T-helper 1 cell treated with Interleukin-12 subunit alpha and Interleukin-12 subunit beta and Interleukin-4 antibody, amounts not matched to agents 30 μg/mL and 1 μg/mL, for 36 hours (primary cell): ENCODE measurements around the gene LAMA5.

Source experiments
- H3K27ac Mint-ChIP-seq: one replicate; pipeline ENCODE4 v1.8.0; 2021; ENCODE audit warnings: mild to moderate bottlenecking, mixed read lengths
- H3K27me3 Mint-ChIP-seq: one replicate; pipeline ENCODE4 v1.8.0; 2021; ENCODE audit warnings: low read depth, mixed read lengths
- H3K36me3 Mint-ChIP-seq: one replicate; pipeline ENCODE4 v1.8.0; 2021; ENCODE audit warnings: low read depth, mixed read lengths
- H3K4me1 Mint-ChIP-seq: one replicate; pipeline ENCODE4 v1.8.0; 2021; ENCODE audit warnings: low read depth, mixed read lengths
- H3K4me3 Mint-ChIP-seq: one replicate; pipeline ENCODE4 v1.8.0; 2021; ENCODE audit warnings: mild to moderate bottlenecking, moderate library complexity, mixed read lengths
- H3K9me3 Mint-ChIP-seq: one replicate; pipeline ENCODE4 v1.8.0; 2021; ENCODE audit warnings: mixed read lengths

Gene LAMA5

DNA sequence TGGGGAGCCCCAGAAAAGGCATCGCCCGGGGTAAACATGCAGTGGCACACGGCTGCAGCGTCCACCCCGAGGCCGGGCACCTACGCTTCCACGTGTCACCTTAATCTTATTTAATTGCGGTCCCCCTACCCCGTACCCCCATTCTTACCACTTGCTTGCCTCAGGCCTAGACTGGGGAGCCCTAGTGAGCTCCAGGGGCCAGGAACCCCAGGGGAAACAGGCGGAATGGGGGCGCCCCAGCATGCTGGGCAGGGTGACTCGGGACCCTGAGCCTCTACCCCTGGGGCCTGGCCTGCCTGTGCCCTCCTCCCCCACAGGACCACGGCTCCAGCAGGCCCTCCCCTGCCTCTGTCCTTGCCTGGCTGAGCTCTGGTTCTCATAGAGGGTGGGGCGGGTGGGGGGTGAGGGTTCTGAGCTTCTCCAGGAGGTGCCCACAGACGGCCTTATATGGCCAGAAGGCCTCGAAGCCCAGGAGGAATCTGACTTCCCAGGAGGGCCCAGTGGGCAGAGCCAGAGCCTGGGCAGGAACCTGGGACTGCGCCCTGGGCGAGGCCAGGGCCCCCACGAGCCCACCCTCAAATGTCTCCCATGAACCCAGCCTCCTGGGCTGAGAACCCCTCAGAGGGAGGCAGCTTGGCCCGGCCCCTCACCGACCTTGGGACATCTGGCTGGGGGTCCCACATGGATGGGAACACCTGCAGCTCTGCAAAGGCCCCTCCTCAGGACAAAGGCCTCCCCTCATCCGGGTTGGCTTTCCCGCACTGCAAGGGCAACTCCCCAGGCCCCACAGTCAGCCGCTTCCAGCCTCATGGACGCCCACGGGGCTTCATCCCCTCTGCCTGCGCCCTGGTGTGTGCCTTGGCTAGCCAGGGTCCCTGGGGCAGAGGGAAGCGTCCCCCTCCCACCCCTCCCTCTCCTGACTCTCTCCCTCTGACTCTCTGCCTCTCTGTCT lies 5.2 kb upstream of the LAMA5 start:
- Mint-ChIP-seq H3K27ac (no peak overlapping the region), H3K9me3 (no peaks in the 10 kb centered on the region)

GRCh38 chr20:62371588-62372041 lies 4.5 kb upstream of the LAMA5 start:
- Mint-ChIP-seq H3K27me3 (peaks cover 22% of the 10 kb centered on the region), H3K4me3 (no peak overlapping the region), H3K27ac (no peak overlapping the region), H3K36me3 (no peaks in the 10 kb centered on the region), H3K9me3 (no peaks in the 10 kb centered on the region), H3K4me1 (no peaks in the 10 kb centered on the region)

More for the DNA sequence above, 5.2 kb upstream of the LAMA5 start:
- H3K4me3 Mint-ChIP-seq, result no peak overlapping the region
- H3K27me3 Mint-ChIP-seq, result peaks cover 22% of the 10 kb centered on the region
- H3K36me3 Mint-ChIP-seq, result no peaks in the 10 kb centered on the region
- H3K4me1 Mint-ChIP-seq, result no peaks in the 10 kb centered on the region

- Mint-ChIP-seq H3K9me3 (no peaks in the 10 kb centered on the region), H3K4me1 (no peaks in the 10 kb centered on the region), H3K36me3 (no peaks in the 10 kb centered on the region), H3K4me3 (no peak overlapping the region), H3K27me3 (peaks cover 24% of the 10 kb centered on the region), H3K27ac (no peak overlapping the region)
Observed at GRCh38 chr20:62370807-62371587, 3.9 kb upstream of the LAMA5 start.

DNA sequence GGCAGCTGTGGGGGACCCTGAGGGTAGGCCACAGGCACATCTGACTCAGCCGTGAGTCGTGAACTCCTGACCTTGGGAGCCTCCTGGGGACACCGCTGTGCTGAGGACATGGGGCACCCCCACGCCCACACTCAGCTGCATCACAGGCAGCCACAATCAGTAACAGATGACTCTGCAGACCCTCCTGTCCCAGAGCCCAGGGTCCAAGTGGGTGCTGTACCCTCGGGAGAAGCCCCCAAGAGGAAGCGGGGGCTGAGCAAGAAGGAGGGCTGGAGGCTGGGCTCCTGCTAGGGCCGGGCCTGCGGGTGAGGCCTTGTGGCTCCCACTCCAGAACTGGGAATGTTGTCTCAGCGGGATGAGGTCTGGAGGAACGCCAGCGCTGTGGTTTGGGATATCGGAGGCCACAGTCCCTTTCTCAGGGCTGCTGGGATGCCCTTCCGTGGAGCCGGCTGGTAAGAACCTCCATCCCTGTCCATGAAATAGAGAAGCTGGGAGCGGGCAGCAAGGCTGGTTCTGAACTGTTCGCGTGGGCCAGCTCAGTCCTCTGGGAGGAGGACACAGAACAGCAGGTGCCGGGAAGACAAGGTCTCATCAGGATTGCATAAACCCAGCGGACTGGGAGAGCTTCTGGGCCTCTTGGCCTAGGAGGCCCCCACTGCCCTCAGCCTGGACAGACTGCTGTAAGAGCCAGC lies 3.1 kb upstream of the LAMA5 start:
- Mint-ChIP-seq H3K9me3 (no peaks in the 10 kb centered on the region), H3K4me3 (no peak overlapping the region), H3K4me1 (no peaks in the 10 kb centered on the region), H3K27ac (no peak overlapping the region), H3K36me3 (no peaks in the 10 kb centered on the region), H3K27me3 (peaks cover 29% of the 10 kb centered on the region)

GRCh38 chr20:62369815-62370114 lies 2.7 kb upstream of the LAMA5 start:
- Mint-ChIP-seq H3K9me3 (no peaks in the 10 kb centered on the region), H3K4me1 (no peaks in the 10 kb centered on the region), H3K36me3 (no peaks in the 10 kb centered on the region), H3K27ac (no peak overlapping the region), H3K4me3 (no peak overlapping the region), H3K27me3 (peaks cover 32% of the 10 kb centered on the region)

- Mint-ChIP-seq H3K4me1 (no peaks in the 10 kb centered on the region), H3K4me3 (no peak overlapping the region), H3K9me3 (no peaks in the 10 kb centered on the region), H3K36me3 (no peaks in the 10 kb centered on the region), H3K27me3 (peaks cover 32% of the 10 kb centered on the region), H3K27ac (no peak overlapping the region)
Observed at GRCh38 chr20:62368976-62369814, 2.1 kb upstream of the LAMA5 start.

DNA sequence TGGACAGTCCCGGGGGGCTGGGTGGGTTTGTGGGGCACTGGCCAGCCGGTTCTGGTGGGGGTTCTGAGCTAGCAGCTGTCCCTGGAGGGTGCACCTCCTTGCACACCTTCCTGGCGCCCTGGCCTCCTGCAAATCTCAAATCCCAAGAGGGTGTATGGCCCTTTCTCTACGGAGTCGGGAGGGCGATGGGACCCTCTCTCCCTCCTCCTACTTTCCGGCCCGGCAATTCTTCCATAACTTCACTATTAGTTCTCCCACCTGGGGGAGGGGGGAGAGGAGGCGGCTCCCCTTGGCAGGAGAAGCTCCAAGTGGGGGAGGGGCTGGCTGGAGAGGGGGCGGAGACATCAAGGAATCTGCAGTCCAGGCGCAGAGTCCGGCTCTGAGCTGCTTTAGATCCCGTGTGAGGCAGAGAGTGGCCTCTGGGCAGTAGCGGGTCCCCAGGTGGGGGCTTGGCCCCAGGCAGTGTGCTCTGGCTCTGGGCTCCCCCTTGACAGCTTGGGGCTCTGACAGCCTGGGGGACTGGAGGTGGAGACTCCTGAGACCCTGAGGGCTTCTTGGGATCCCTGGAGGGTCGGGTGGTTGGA lies 1.4 kb upstream of the LAMA5 start:
- Mint-ChIP-seq H3K9me3 (no peaks in the 10 kb centered on the region), H3K4me1 (no peaks in the 10 kb centered on the region), H3K4me3 (no peak overlapping the region), H3K27me3 (peaks cover 32% of the 10 kb centered on the region), H3K36me3 (no peaks in the 10 kb centered on the region), H3K27ac (no peak overlapping the region)

- H3K36me3 Mint-ChIP-seq, result no peaks in the 10 kb centered on the region
- no peaks in the 10 kb centered on the region for H3K4me1 Mint-ChIP-seq
- H3K9me3 Mint-ChIP-seq, result no peaks in the 10 kb centered on the region
- H3K27ac Mint-ChIP-seq, result no peak overlapping the region
- peak overlapping the region; percentile 31 for H3K4me3 Mint-ChIP-seq
- H3K27me3 Mint-ChIP-seq, result peaks cover 29% of the 10 kb centered on the region
Observed at GRCh38 chr20:62367633-62368391, 700 bp upstream of the LAMA5 start.

DNA sequence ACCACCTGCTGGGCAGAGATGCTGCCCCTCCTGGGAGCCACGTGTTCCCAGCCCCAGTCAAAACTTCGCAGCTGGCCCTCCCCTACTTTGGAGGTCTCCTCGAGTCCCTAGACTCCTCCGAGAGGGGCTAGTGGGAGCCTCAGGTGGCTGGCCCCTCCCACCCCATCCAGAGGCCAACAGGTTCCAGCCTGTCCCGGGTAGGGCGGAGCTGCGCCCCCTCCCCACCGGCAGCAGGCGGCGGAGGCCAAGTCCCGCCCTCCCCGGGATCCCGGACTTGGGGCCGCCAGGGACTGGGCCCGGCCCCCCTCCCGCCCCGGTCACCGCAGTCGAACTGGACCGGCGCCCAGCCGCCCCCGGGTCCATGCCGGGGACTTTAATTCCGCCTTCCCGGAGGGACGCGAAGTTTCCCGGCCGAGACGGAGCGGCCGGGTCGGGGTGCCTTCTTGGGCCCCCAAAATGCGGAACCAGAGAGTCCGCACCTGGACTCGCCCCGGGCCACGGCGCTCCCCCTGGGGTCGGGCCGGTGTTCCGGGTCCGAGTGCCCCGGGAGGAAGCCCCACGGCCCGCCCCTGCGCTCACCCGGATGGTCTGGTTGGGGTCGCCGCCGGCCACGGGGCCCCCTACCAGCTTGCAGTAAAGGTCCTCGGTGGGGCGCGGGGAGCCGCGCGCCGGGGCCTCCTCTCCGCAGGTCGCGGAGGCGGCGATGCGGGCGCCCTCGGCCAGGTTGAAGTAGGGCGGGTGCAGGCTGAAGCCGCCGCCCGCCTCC lies 559 bp downstream of the LAMA5 start:
- no peaks in the 10 kb centered on the region for H3K9me3 Mint-ChIP-seq
- no peaks in the 10 kb centered on the region for H3K36me3 Mint-ChIP-seq
- peaks cover 27% of the 10 kb centered on the region for H3K27me3 Mint-ChIP-seq
- H3K4me1 Mint-ChIP-seq, result no peaks in the 10 kb centered on the region
- no peak overlapping the region for H3K4me3 Mint-ChIP-seq
- no peak overlapping the region for H3K27ac Mint-ChIP-seq

DNA sequence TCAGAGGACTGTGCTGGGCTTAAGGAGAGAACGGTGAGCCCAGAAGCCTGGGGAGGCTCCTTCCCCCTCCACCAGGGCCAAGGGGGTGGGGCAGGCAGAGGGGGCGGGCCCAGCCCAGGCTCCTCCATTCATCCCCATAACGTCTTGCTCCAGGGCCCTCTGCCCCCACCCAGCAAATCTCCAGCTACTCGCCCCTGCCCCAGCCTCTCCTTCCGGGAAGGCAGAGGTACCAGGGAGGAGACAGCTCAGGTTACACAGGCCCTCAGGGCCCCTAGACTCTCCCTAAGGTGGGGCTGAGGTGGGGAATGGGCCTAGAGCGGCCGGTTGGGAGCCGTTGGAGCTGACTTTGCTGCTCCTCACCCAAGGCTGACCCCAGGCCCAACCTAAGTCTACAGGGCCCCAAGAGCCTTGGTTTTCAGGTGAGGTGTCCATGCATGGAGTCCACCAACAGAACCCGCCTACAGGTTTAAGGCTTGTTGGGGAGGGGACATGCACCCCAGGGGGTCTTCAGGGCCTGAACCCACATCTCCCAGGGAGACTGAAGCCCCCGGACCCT lies 1.2 kb downstream of the LAMA5 start:
- no peak overlapping the region for H3K4me3 Mint-ChIP-seq
- no peaks in the 10 kb centered on the region for H3K36me3 Mint-ChIP-seq
- peaks cover 27% of the 10 kb centered on the region for H3K27me3 Mint-ChIP-seq
- H3K27ac Mint-ChIP-seq, result no peak overlapping the region
- H3K9me3 Mint-ChIP-seq, result no peaks in the 10 kb centered on the region
- no peaks in the 10 kb centered on the region for H3K4me1 Mint-ChIP-seq

- H3K4me1 Mint-ChIP-seq, result no peaks in the 10 kb centered on the region
- peak overlapping the region; percentile 31 for H3K4me3 Mint-ChIP-seq
- no peaks in the 10 kb centered on the region for H3K36me3 Mint-ChIP-seq
- peaks cover 27% of the 10 kb centered on the region for H3K27me3 Mint-ChIP-seq
- no peak overlapping the region for H3K27ac Mint-ChIP-seq
- H3K9me3 Mint-ChIP-seq, result no peaks in the 10 kb centered on the region
Observed at GRCh38 chr20:62364911-62365736, 2.0 kb downstream of the LAMA5 start.
